ENCODE results near the gene RGN. TPM values are rescaled to one million over a fixed set of nuclear protein-coding genes. Genes with fewer than 3 reads are reported as not detected.
"Not testable (repeated sequence)": the region's sequence is repeated elsewhere in the genome, so short reads cannot be mapped to it uniquely, and the experiment has no call there.

Gene RGN
- total and polyA plus RNA-seq, 4 donors: 27.8 to 163 (median 116) TPM

DNA sequence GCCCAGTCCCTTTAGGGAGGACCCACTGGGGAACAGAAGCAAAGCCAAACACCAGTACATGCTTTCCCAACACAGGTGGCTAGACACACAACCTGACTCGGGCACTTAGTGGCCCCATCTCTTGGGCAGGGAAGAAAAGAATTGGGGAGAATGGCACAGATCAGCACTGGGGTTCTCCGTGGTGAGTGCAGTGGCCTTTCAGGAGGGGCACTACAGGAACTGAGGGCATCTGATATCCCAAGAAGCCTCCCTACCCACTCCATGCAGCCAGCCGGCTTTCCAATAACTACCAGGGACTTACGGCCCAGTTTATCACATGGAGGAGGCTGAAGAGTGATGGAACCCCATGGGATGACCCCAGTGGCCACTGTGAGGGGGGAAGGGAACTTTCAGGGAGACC, 23.0 kb downstream of the RGN start:
- no peaks in the 10 kb centered on the region for H3K4me1 ChIP-seq (ENCODE audit: control insufficient read depth in 4 of 4, insufficient read depth in 4 of 4, low read length in 3 of 4)
- TF ChIP-seq, protein P1, sequence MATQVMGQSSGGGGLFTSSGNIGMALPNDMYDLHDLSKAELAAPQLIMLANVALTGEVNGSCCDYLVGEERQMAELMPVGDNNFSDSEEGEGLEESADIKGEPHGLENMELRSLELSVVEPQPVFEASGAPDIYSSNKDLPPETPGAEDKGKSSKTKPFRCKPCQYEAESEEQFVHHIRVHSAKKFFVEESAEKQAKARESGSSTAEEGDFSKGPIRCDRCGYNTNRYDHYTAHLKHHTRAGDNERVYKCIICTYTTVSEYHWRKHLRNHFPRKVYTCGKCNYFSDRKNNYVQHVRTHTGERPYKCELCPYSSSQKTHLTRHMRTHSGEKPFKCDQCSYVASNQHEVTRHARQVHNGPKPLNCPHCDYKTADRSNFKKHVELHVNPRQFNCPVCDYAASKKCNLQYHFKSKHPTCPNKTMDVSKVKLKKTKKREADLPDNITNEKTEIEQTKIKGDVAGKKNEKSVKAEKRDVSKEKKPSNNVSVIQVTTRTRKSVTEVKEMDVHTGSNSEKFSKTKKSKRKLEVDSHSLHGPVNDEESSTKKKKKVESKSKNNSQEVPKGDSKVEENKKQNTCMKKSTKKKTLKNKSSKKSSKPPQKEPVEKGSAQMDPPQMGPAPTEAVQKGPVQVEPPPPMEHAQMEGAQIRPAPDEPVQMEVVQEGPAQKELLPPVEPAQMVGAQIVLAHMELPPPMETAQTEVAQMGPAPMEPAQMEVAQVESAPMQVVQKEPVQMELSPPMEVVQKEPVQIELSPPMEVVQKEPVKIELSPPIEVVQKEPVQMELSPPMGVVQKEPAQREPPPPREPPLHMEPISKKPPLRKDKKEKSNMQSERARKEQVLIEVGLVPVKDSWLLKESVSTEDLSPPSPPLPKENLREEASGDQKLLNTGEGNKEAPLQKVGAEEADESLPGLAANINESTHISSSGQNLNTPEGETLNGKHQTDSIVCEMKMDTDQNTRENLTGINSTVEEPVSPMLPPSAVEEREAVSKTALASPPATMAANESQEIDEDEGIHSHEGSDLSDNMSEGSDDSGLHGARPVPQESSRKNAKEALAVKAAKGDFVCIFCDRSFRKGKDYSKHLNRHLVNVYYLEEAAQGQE (IDR thresholded peaks at IDR 0.05): no peak
- TF ChIP-seq JUND (IDR thresholded peaks at IDR 0.05) (no peak), HNF4A (conservative IDR thresholded peaks at IDR 0.05) (no peak), GABPA (IDR thresholded peaks at IDR 0.05 in 1 of 2, conservative IDR thresholded peaks at IDR 0.05 in 1 of 2) (no peak), HNF4G (IDR thresholded peaks at IDR 0.05) (no peak), SP1 (IDR thresholded peaks at IDR 0.05) (no peak), TAF1 (conservative IDR thresholded peaks at IDR 0.05) (no peak), EGR1 (IDR thresholded peaks at IDR 0.05; ENCODE audit: low read depth in 2 of 2) (no peak), FOXA1 (IDR thresholded peaks at IDR 0.05) (no peak), FOXA2 (IDR thresholded peaks at IDR 0.05) (no peak), NR2F2 (IDR thresholded peaks at IDR 0.05) (no peak), ATF3 (IDR thresholded peaks at IDR 0.05) (no peak)
- TF ChIP-seq, protein P2, sequence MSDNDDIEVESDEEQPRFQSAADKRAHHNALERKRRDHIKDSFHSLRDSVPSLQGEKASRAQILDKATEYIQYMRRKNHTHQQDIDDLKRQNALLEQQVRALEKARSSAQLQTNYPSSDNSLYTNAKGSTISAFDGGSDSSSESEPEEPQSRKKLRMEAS (IDR thresholded peaks at IDR 0.05): no peak
- TF ChIP-seq, protein P3, sequence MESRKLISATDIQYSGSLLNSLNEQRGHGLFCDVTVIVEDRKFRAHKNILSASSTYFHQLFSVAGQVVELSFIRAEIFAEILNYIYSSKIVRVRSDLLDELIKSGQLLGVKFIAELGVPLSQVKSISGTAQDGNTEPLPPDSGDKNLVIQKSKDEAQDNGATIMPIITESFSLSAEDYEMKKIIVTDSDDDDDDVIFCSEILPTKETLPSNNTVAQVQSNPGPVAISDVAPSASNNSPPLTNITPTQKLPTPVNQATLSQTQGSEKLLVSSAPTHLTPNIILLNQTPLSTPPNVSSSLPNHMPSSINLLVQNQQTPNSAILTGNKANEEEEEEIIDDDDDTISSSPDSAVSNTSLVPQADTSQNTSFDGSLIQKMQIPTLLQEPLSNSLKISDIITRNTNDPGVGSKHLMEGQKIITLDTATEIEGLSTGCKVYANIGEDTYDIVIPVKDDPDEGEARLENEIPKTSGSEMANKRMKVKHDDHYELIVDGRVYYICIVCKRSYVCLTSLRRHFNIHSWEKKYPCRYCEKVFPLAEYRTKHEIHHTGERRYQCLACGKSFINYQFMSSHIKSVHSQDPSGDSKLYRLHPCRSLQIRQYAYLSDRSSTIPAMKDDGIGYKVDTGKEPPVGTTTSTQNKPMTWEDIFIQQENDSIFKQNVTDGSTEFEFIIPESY (IDR thresholded peaks at IDR 0.05): no peak
- peaks cover 2 to 18% (median 14%) of the 10 kb centered on the region in 4 donors for H3K36me3 ChIP-seq (ENCODE audit: control insufficient read depth in 4 of 4, insufficient read depth in 3 of 4, low read depth in 1 of 4, low read length in 3 of 4)
- H3K27ac ChIP-seq (ENCODE audit: low read depth in 1 of 2, low read length in 2 of 2): no peak overlapping the region
- no peak for DNase-seq (ENCODE audit: low spot score)
- H3K4me3 ChIP-seq (ENCODE audit: low read depth in 1 of 3, low read length in 3 of 3): no peak overlapping the region
- H3K27me3 ChIP-seq (ENCODE audit: control insufficient read depth in 4 of 4, insufficient read depth in 4 of 4, low read length in 3 of 4): no peaks in the 10 kb centered on the region
- H3K9ac ChIP-seq (ENCODE audit: low read depth in 1 of 2, low read length in 2 of 2): no peak overlapping the region
- 96% methylated on average over 4 of the region's 4 CpGs for WGBS
- H3K9me3 ChIP-seq (ENCODE audit: control insufficient read depth in 4 of 4, low read length in 3 of 4): peaks cover 0 to 4% (median 2%) of the 10 kb centered on the region in 4 donors

GRCh38 chrX:47110936-47111615, 32.8 kb downstream of the RGN start:
- 96% methylated on average over 39 of the region's 40 CpGs for WGBS

More at GRCh38 chrX:47110936-47111615, 32.8 kb downstream of the RGN start:
- H3K27me3 ChIP-seq (ENCODE audit: control insufficient read depth in 4 of 4, insufficient read depth in 4 of 4, low read length in 3 of 4); H3K9me3 ChIP-seq (ENCODE audit: control insufficient read depth in 4 of 4, low read length in 3 of 4); H3K27ac ChIP-seq (ENCODE audit: low read depth in 1 of 2, low read length in 2 of 2); H3K36me3 ChIP-seq (ENCODE audit: control insufficient read depth in 4 of 4, insufficient read depth in 3 of 4, low read depth in 1 of 4, low read length in 3 of 4); H3K4me3 ChIP-seq (ENCODE audit: low read depth in 1 of 3, low read length in 3 of 3); H3K4me1 ChIP-seq (ENCODE audit: control insufficient read depth in 4 of 4, insufficient read depth in 4 of 4, low read length in 3 of 4); H3K9ac ChIP-seq (ENCODE audit: low read depth in 1 of 2, low read length in 2 of 2); DNase-seq (ENCODE audit: low spot score): not testable (repeated sequence)
